Measurements from ENCODE around the gene LSMEM2.

LSMEM2 gene

GRCh38 chr3:50327943-50328691 is 49.2 kb downstream of the LSMEM2 start, which contains the start of gene TUSC2:
TUSC2 (minus strand) TSS chr3:50328223; CDS start chr3:50328099, 124 bp downstream.
- Mint-ChIP-seq H3K36me3 (ENCODE audit: low read depth) (peaks cover 36% of the 10 kb centered on the region), H3K27ac (peak within 1 kb of the TSS; percentile 89), H3K4me1 (ENCODE audit: low read depth) (peaks cover 12% of the 10 kb centered on the region), H3K4me3 (peak within 1 kb of the TSS; percentile 90), H3K9me3 (no peaks in the 10 kb centered on the region), H3K27me3 (ENCODE audit: low read depth) (no peaks in the 10 kb centered on the region)
- peak; percentile 95 for DNase-seq (ENCODE audit: low spot score)

GRCh38 chr3:50330330-50330729 is 51.4 kb downstream of the LSMEM2 start:
- no peak overlapping the region for H3K27ac Mint-ChIP-seq
- no peaks in the 10 kb centered on the region for H3K9me3 Mint-ChIP-seq
- H3K36me3 Mint-ChIP-seq (ENCODE audit: low read depth): peaks cover 53% of the 10 kb centered on the region
- no peak overlapping the region for H3K4me3 Mint-ChIP-seq
- DNase-seq (ENCODE audit: low spot score): no peak
- H3K4me1 Mint-ChIP-seq (ENCODE audit: low read depth): peaks cover 28% of the 10 kb centered on the region
- H3K27me3 Mint-ChIP-seq (ENCODE audit: low read depth): no peaks in the 10 kb centered on the region

GRCh38 chr3:50331364-50331907 is 52.5 kb downstream of the LSMEM2 start:
- no peaks in the 10 kb centered on the region for H3K9me3 Mint-ChIP-seq
- peaks cover 36% of the 10 kb centered on the region for H3K4me1 Mint-ChIP-seq (ENCODE audit: low read depth)
- H3K4me3 Mint-ChIP-seq: no peak overlapping the region
- no peak overlapping the region for H3K27ac Mint-ChIP-seq
- peaks cover 64% of the 10 kb centered on the region for H3K36me3 Mint-ChIP-seq (ENCODE audit: low read depth)
- DNase-seq (ENCODE audit: low spot score): no peak
- no peaks in the 10 kb centered on the region for H3K27me3 Mint-ChIP-seq (ENCODE audit: low read depth)

- H3K36me3 Mint-ChIP-seq (ENCODE audit: low read depth): peaks cover 79% of the 10 kb centered on the region
- H3K27ac Mint-ChIP-seq: peak overlapping the region; percentile 85
- H3K4me1 Mint-ChIP-seq (ENCODE audit: low read depth): peaks cover 31% of the 10 kb centered on the region
- peak overlapping the region; percentile 68 for H3K4me3 Mint-ChIP-seq
- H3K27me3 Mint-ChIP-seq (ENCODE audit: low read depth): no peaks in the 10 kb centered on the region
- no peaks in the 10 kb centered on the region for H3K9me3 Mint-ChIP-seq
- no peak for DNase-seq (ENCODE audit: low spot score)
Observed at GRCh38 chr3:50333744-50334328, 54.9 kb downstream of the LSMEM2 start.

GRCh38 chr3:50334339-50335075 is 55.6 kb downstream of the LSMEM2 start:
- DNase-seq (ENCODE audit: low spot score): no peak
- peaks cover 34% of the 10 kb centered on the region for H3K4me1 Mint-ChIP-seq (ENCODE audit: low read depth)
- H3K9me3 Mint-ChIP-seq: no peaks in the 10 kb centered on the region
- H3K27ac Mint-ChIP-seq: peak overlapping the region; percentile 85
- peak overlapping the region; percentile 68 for H3K4me3 Mint-ChIP-seq
- H3K36me3 Mint-ChIP-seq (ENCODE audit: low read depth): peaks cover 84% of the 10 kb centered on the region
- H3K27me3 Mint-ChIP-seq (ENCODE audit: low read depth): no peaks in the 10 kb centered on the region

- no peaks in the 10 kb centered on the region for H3K9me3 Mint-ChIP-seq
- H3K27ac Mint-ChIP-seq: peak overlapping the region; percentile 97
- no peak for DNase-seq (ENCODE audit: low spot score)
- H3K27me3 Mint-ChIP-seq (ENCODE audit: low read depth): no peaks in the 10 kb centered on the region
- H3K36me3 Mint-ChIP-seq (ENCODE audit: low read depth): peaks cover 74% of the 10 kb centered on the region
- peaks cover 42% of the 10 kb centered on the region for H3K4me1 Mint-ChIP-seq (ENCODE audit: low read depth)
- peak overlapping the region; percentile 96 for H3K4me3 Mint-ChIP-seq
Observed at GRCh38 chr3:50336452-50337174, 57.7 kb downstream of the LSMEM2 start.

- H3K27me3 Mint-ChIP-seq (ENCODE audit: low read depth): no peaks in the 10 kb centered on the region
- peak overlapping the region; percentile 96 for H3K4me3 Mint-ChIP-seq
- peaks cover 48% of the 10 kb centered on the region for H3K4me1 Mint-ChIP-seq (ENCODE audit: low read depth)
- H3K27ac Mint-ChIP-seq: peak overlapping the region; percentile 97
- no peaks in the 10 kb centered on the region for H3K9me3 Mint-ChIP-seq
- peaks cover 68% of the 10 kb centered on the region for H3K36me3 Mint-ChIP-seq (ENCODE audit: low read depth)
- DNase-seq (ENCODE audit: low spot score): peak; percentile 99
Observed at GRCh38 chr3:50337175-50337861, 58.4 kb downstream of the LSMEM2 start.
